Fibroblast of pulmonary artery (primary cell): ENCODE results near the gene DNAI1.

Experiments
- DNase-seq: peaks from one replicate; pipeline ENCODE4 v3.0.0-alpha.2; 2010; ENCODE audit warnings: low read depth
- H3K4me3 ChIP-seq: replicated peaks from 2 replicates; pipeline ENCODE4 v1.5.1; 2011; ENCODE audit warnings: low read depth, mild to moderate bottlenecking, control low read depth, low read length, moderate library complexity
- TF ChIP-seq, protein P1 (sequence below): IDR thresholded peaks from 2 replicates; pipeline ENCODE4 v1.5.1; 2011; ENCODE audit warnings: mild to moderate bottlenecking, control low read depth, low read length, inconsistent platforms; ENCODE audit errors: missing control alignments

Gene DNAI1

DNA sequence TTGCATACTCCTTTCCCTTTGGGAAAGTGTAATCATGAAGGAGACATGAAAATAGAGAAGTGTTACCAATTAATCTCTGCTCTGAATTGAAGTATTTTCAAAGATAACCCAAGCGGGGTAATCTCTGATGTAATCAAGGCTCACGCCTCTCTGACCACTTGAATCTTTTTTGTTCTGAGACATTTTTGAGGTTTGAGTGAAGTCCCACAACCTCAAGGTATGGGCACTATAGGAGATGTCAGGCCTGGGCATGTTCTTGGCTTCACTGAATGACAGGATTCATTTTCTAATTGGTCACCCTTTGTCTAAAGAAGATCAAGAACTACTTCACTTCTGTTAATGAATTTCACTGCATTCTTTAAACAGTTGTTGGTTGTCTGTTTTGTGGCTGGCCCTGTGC lies 40.5 kb downstream of the DNAI1 start:
- TF ChIP-seq, protein P1, sequence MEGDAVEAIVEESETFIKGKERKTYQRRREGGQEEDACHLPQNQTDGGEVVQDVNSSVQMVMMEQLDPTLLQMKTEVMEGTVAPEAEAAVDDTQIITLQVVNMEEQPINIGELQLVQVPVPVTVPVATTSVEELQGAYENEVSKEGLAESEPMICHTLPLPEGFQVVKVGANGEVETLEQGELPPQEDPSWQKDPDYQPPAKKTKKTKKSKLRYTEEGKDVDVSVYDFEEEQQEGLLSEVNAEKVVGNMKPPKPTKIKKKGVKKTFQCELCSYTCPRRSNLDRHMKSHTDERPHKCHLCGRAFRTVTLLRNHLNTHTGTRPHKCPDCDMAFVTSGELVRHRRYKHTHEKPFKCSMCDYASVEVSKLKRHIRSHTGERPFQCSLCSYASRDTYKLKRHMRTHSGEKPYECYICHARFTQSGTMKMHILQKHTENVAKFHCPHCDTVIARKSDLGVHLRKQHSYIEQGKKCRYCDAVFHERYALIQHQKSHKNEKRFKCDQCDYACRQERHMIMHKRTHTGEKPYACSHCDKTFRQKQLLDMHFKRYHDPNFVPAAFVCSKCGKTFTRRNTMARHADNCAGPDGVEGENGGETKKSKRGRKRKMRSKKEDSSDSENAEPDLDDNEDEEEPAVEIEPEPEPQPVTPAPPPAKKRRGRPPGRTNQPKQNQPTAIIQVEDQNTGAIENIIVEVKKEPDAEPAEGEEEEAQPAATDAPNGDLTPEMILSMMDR: no peak
- H3K4me3 ChIP-seq: no peak overlapping the region
- DNase-seq: no peak

GRCh38 chr9:34500623-34501267 lies 42.1 kb downstream of the DNAI1 start:
- TF ChIP-seq, protein P1: peak; percentile 100
- DNase-seq: peak; percentile 48
- H3K4me3 ChIP-seq: no peak overlapping the region

GRCh38 chr9:34501372-34501771 lies 42.8 kb downstream of the DNAI1 start:
- TF ChIP-seq, protein P1: no peak
- no peak for DNase-seq
- H3K4me3 ChIP-seq: no peak overlapping the region

DNA sequence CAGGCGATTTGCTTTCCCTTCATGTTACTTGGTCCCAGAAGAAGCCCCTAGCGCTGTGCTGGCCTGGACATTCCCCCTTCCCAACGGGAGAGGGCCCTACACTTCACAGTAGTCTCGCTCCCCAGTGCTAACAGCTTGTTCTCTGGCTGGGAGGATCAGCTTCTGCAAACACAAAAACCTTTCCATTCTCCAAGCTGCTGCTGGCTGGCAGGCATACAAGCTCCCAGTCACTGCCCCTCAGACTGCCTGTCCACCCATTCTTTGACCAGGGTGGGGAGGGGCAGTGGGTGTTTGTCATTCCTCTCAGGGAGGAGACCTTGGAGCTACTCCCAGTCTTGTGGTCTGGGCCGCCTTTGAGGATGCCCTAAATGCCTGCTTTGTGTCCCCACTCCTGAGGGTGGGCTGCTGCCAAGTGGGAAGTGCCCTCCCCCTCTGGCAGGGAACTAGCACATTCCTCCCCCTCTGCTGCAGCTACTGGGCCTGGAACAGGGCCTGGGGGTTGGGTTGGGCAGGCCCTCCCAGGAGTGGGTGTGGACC lies 43.4 kb downstream of the DNAI1 start:
- peak; percentile 89 for DNase-seq
- H3K4me3 ChIP-seq: no peak overlapping the region
- TF ChIP-seq, protein P1: peak; percentile 52

DNA sequence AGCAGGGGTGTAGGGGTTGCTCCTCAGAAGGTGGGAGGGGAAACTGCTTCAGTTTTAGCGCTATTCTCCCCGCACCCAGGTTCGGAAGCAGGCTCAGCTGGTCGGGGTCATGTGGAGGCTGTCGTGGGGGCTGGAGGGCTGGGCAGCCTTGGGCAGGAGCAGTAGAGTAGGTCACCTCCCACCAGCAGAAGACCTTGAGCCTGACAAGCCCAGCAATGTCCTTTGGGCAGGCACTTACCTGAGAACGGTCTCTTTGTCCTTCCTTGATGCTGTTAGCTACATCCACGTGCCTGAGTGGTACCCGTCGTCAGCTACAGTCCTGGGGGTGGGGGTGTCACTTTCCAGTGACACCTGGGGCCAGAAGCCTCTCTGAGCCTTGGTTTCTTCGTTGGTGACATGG lies 43.9 kb downstream of the DNAI1 start:
- no peak overlapping the region for H3K4me3 ChIP-seq
- TF ChIP-seq, protein P1: no peak
- no peak for DNase-seq

GRCh38 chr9:34502891-34503290 lies 44.3 kb downstream of the DNAI1 start:
- TF ChIP-seq, protein P1: no peak
- no peak overlapping the region for H3K4me3 ChIP-seq
- no peak for DNase-seq

GRCh38 chr9:34503406-34503805 lies 44.8 kb downstream of the DNAI1 start:
- TF ChIP-seq, protein P1: no peak
- no peak overlapping the region for H3K4me3 ChIP-seq
- DNase-seq: no peak
